ENCODE measurements around the gene TFPI.

DNA sequence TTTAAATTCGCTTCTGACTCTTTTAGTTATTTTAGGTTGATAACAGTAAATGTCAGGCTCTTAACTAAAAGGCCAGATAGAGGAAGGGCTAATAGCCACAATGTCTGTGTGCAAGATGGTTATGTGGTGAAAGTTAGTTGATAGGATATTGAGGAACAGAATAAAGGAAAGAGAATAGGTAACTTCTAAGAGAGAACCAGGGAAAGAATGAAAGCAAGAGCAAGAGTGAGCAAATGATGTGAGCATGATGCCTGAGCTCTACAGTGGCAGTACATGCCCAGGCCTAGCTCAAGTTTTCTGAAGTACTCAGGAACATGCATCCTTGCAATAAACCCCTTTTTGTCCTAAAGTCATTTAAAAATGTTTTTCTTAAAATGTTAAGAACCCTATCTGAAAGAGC lies 12.5 kb upstream of the TFPI start:
- TF ChIP-seq, protein P1, sequence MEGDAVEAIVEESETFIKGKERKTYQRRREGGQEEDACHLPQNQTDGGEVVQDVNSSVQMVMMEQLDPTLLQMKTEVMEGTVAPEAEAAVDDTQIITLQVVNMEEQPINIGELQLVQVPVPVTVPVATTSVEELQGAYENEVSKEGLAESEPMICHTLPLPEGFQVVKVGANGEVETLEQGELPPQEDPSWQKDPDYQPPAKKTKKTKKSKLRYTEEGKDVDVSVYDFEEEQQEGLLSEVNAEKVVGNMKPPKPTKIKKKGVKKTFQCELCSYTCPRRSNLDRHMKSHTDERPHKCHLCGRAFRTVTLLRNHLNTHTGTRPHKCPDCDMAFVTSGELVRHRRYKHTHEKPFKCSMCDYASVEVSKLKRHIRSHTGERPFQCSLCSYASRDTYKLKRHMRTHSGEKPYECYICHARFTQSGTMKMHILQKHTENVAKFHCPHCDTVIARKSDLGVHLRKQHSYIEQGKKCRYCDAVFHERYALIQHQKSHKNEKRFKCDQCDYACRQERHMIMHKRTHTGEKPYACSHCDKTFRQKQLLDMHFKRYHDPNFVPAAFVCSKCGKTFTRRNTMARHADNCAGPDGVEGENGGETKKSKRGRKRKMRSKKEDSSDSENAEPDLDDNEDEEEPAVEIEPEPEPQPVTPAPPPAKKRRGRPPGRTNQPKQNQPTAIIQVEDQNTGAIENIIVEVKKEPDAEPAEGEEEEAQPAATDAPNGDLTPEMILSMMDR (IDR thresholded peaks at IDR 0.05; ENCODE audit: control extremely low read depth in 1 of 3, insufficient read depth in 1 of 3, low read depth in 1 of 3, low read length in 3 of 3) = no peak
- TF ChIP-seq, protein P2, sequence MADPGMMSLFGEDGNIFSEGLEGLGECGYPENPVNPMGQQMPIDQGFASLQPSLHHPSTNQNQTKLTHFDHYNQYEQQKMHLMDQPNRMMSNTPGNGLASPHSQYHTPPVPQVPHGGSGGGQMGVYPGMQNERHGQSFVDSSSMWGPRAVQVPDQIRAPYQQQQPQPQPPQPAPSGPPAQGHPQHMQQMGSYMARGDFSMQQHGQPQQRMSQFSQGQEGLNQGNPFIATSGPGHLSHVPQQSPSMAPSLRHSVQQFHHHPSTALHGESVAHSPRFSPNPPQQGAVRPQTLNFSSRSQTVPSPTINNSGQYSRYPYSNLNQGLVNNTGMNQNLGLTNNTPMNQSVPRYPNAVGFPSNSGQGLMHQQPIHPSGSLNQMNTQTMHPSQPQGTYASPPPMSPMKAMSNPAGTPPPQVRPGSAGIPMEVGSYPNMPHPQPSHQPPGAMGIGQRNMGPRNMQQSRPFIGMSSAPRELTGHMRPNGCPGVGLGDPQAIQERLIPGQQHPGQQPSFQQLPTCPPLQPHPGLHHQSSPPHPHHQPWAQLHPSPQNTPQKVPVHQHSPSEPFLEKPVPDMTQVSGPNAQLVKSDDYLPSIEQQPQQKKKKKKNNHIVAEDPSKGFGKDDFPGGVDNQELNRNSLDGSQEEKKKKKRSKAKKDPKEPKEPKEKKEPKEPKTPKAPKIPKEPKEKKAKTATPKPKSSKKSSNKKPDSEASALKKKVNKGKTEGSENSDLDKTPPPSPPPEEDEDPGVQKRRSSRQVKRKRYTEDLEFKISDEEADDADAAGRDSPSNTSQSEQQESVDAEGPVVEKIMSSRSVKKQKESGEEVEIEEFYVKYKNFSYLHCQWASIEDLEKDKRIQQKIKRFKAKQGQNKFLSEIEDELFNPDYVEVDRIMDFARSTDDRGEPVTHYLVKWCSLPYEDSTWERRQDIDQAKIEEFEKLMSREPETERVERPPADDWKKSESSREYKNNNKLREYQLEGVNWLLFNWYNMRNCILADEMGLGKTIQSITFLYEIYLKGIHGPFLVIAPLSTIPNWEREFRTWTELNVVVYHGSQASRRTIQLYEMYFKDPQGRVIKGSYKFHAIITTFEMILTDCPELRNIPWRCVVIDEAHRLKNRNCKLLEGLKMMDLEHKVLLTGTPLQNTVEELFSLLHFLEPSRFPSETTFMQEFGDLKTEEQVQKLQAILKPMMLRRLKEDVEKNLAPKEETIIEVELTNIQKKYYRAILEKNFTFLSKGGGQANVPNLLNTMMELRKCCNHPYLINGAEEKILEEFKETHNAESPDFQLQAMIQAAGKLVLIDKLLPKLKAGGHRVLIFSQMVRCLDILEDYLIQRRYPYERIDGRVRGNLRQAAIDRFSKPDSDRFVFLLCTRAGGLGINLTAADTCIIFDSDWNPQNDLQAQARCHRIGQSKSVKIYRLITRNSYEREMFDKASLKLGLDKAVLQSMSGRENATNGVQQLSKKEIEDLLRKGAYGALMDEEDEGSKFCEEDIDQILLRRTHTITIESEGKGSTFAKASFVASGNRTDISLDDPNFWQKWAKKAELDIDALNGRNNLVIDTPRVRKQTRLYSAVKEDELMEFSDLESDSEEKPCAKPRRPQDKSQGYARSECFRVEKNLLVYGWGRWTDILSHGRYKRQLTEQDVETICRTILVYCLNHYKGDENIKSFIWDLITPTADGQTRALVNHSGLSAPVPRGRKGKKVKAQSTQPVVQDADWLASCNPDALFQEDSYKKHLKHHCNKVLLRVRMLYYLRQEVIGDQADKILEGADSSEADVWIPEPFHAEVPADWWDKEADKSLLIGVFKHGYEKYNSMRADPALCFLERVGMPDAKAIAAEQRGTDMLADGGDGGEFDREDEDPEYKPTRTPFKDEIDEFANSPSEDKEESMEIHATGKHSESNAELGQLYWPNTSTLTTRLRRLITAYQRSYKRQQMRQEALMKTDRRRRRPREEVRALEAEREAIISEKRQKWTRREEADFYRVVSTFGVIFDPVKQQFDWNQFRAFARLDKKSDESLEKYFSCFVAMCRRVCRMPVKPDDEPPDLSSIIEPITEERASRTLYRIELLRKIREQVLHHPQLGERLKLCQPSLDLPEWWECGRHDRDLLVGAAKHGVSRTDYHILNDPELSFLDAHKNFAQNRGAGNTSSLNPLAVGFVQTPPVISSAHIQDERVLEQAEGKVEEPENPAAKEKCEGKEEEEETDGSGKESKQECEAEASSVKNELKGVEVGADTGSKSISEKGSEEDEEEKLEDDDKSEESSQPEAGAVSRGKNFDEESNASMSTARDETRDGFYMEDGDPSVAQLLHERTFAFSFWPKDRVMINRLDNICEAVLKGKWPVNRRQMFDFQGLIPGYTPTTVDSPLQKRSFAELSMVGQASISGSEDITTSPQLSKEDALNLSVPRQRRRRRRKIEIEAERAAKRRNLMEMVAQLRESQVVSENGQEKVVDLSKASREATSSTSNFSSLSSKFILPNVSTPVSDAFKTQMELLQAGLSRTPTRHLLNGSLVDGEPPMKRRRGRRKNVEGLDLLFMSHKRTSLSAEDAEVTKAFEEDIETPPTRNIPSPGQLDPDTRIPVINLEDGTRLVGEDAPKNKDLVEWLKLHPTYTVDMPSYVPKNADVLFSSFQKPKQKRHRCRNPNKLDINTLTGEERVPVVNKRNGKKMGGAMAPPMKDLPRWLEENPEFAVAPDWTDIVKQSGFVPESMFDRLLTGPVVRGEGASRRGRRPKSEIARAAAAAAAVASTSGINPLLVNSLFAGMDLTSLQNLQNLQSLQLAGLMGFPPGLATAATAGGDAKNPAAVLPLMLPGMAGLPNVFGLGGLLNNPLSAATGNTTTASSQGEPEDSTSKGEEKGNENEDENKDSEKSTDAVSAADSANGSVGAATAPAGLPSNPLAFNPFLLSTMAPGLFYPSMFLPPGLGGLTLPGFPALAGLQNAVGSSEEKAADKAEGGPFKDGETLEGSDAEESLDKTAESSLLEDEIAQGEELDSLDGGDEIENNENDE (IDR thresholded peaks at IDR 0.05; ENCODE audit: insufficient replicate concordance, low read length) = no peak
- no peak for TF ChIP-seq TAF1 (IDR thresholded peaks at IDR 0.05; ENCODE audit: low read depth, low read length)
- no peak for TF ChIP-seq JUN (IDR thresholded peaks at IDR 0.05; ENCODE audit: low read depth, low read length)
- TF ChIP-seq, protein P3, sequence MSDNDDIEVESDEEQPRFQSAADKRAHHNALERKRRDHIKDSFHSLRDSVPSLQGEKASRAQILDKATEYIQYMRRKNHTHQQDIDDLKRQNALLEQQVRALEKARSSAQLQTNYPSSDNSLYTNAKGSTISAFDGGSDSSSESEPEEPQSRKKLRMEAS (IDR thresholded peaks at IDR 0.05) = no peak
- TF ChIP-seq HDAC2 (IDR thresholded peaks at IDR 0.05; ENCODE audit: borderline replicate concordance in 1 of 2, low read depth in 2 of 2, low read length in 2 of 2) = no peak
- TF ChIP-seq POLR2AphosphoS5 (IDR thresholded peaks at IDR 0.05; ENCODE audit: low read depth, low read length) = no peak
- no peak for TF ChIP-seq RXRA (IDR thresholded peaks at IDR 0.05; ENCODE audit: insufficient read depth, low read depth, low read length)
- no peak for TF ChIP-seq SP1 (IDR thresholded peaks at IDR 0.05; ENCODE audit: low read depth, low read length)
